HepG2 (cell line): Measurements from ENCODE around the gene GABBR2. TPM values are rescaled to one million over a fixed set of nuclear protein-coding genes. Genes with fewer than 3 reads are reported as not detected.
"Not testable (repeated sequence)": the region's sequence is repeated elsewhere in the genome, so short reads cannot be mapped to it uniquely, and the experiment has no call there.

Source experiments
- ATAC-seq: fragments of 200-7000 bp; cut with Tn5 transposase; 3 replicates; pipeline ENCODE4 v1.9.1; 2020; ENCODE audit warnings: mild to moderate bottlenecking, moderate library complexity
- BruUV-seq: library from RNA; stranded (reverse); fragments of 400-500 nt; replicated peaks from 2 replicates; lab custom pipeline; 2021; lab: Mats Ljungman, UMichigan
- CTCF ChIA-PET: fragments of 300-600 bp; formaldehyde crosslinking; extraction: SDS; loops from one replicate; lab custom pipeline; 2021; ENCODE audit warnings: low total read pairs, inconsistent platforms, low intra/inter-chr PET ratio; lab: Yijun Ruan, JAX
- POLR2A ChIA-PET: fragments of 350-600 bp; sonication (Branson Sonifier 250); formaldehyde crosslinking; loops from one replicate; lab custom pipeline; 2020; ENCODE audit warnings: antibody characterized with exemption, inconsistent platforms; lab: Yijun Ruan, JAX
- DNase-seq: peaks from one replicate; pipeline ENCODE4 v3.0.0-alpha.2; 2015; ENCODE audit warnings: low spot score
- FAIRE-seq: peaks from 3 replicates; lab custom pipeline; 2011; peaks lifted over from hg19 to GRCh38; lab: Jason Lieb, UNC
- H2AFZ ChIP-seq: one replicate; pipeline ENCODE4 v1.6.1; 2011; ENCODE audit warnings: low read length, inconsistent platforms
- H3K27ac ChIP-seq: fragments of 300-600 bp; 3 replicates; pipeline ENCODE4 v1.8.0; 2011; ENCODE audit warnings: mixed run types, mild to moderate bottlenecking, mixed read lengths, low read length, inconsistent platforms; ENCODE audit not compliant: insufficient read depth; ENCODE audit errors: extremely low read length
- H3K27me3 ChIP-seq, 2 experiments: fragments of 200-600 bp in 1 of 2; 2 replicates in 1 of 2; 3 replicates in 1 of 2; pipeline versions ENCODE4 v1.6.0 to v1.8.0; 2011; ENCODE audit warnings: low read length in 2 of 2, mild to moderate bottlenecking in 2 of 2, moderate library complexity in 2 of 2, inconsistent platforms in 1 of 2; ENCODE audit not compliant: insufficient read depth in 2 of 2, control insufficient read depth in 1 of 2
- H3K36me3 ChIP-seq, 2 experiments: fragments of 200-600 bp in 1 of 2; replicated peaks in 1 of 2; 2 replicates in 1 of 2; 3 replicates in 1 of 2; pipeline versions ENCODE4 v1.5.1 to v1.8.0; 2011; ENCODE audit warnings: low read length in 2 of 2, inconsistent platforms in 1 of 2; ENCODE audit not compliant: insufficient read depth in 2 of 2, control insufficient read depth in 1 of 2
- H3K4me1 ChIP-seq: 2 replicates; pipeline ENCODE4 v1.5.1; 2012; ENCODE audit warnings: low read length, inconsistent platforms; ENCODE audit not compliant: insufficient read depth
- H3K4me2 ChIP-seq: 2 replicates; pipeline ENCODE4 v1.6.0; 2011; ENCODE audit warnings: low read depth, low read length, inconsistent platforms
- H3K4me3 ChIP-seq, 3 experiments: fragments of 200-600 bp in 1 of 3; sonication (generic), shearing (Covaris generic) in 1 of 3; replicated peaks in 1 of 3; 2 replicates each; pipeline ENCODE4 v1.5.1; 2011 to 2016; ENCODE audit warnings: low read length in 3 of 3, inconsistent platforms in 2 of 3, low read depth in 2 of 3, mild to moderate bottlenecking in 2 of 3, control low read depth in 1 of 3, mixed read lengths in 1 of 3; ENCODE audit not compliant: insufficient read depth in 1 of 3
- H3K79me2 ChIP-seq: one replicate; pipeline ENCODE4 v1.6.1; 2011; ENCODE audit warnings: low read length, inconsistent platforms; ENCODE audit not compliant: insufficient read depth
- H3K9ac ChIP-seq: 2 replicates; pipeline ENCODE4 v1.6.0; 2011; ENCODE audit warnings: mild to moderate bottlenecking, low read depth, low read length, inconsistent platforms; ENCODE audit not compliant: insufficient read depth
- H3K9me3 ChIP-seq: 2 replicates; pipeline ENCODE4 v1.5.1; 2012; ENCODE audit warnings: mild to moderate bottlenecking, low read length
- H4K20me1 ChIP-seq: 2 replicates; pipeline ENCODE4 v1.6.0; 2011; ENCODE audit warnings: inconsistent platforms, mild to moderate bottlenecking, low read length, moderate library complexity; ENCODE audit not compliant: insufficient read depth
- HHEX ChIP-seq: IDR thresholded peaks from 2 replicates; pipeline ENCODE4 v1.6.1; 2016; ENCODE audit warnings: control low read depth
- NCOA1 ChIP-seq: sonication (generic); formaldehyde crosslinking; IDR thresholded peaks from 2 replicates; pipeline ENCODE4 v1.9.0; 2021; ENCODE audit warnings: missing genetic modification reagents
- NFRKB ChIP-seq: fragments of 450-650 bp; IDR thresholded peaks from 2 replicates; pipeline ENCODE4 v1.6.1; 2017
- NKX3-1 ChIP-seq: sonication (generic); formaldehyde crosslinking; IDR thresholded peaks from 2 replicates; pipeline ENCODE4 v1.5.0; 2020; ENCODE audit warnings: missing genetic modification reagents
- RARG ChIP-seq: sonication (generic); formaldehyde crosslinking; IDR thresholded peaks from 2 replicates; pipeline ENCODE4 v1.4.0; 2020; ENCODE audit warnings: low read depth, mild to moderate bottlenecking, missing genetic modification reagents
- STAG1 ChIP-seq: sonication (generic); formaldehyde crosslinking; IDR thresholded peaks from 2 replicates; pipeline ENCODE4 v1.4.0; 2020; ENCODE audit warnings: missing genetic modification reagents
- ZBTB42 ChIP-seq: sonication (generic); formaldehyde crosslinking; IDR thresholded peaks from 2 replicates; pipeline ENCODE4 v1.5.0; 2020; ENCODE audit warnings: mild to moderate bottlenecking, missing genetic modification reagents
- ZFP36 ChIP-seq: fragments of 150-350 bp; IDR thresholded peaks from 2 replicates; pipeline ENCODE4 v1.6.1; 2018; ENCODE audit warnings: borderline replicate concordance, low read length, low read depth; ENCODE audit not compliant: partially characterized antibody
- ZNF20 ChIP-seq: sonication (generic); formaldehyde crosslinking; IDR thresholded peaks from 2 replicates; pipeline ENCODE4 v1.4.0; 2020; ENCODE audit warnings: mild to moderate bottlenecking, moderate library complexity, missing genetic modification reagents
- ZNF367 ChIP-seq: sonication (generic); formaldehyde crosslinking; IDR thresholded peaks from 2 replicates; pipeline ENCODE4 v1.4.0; 2020; ENCODE audit warnings: missing genetic modification reagents, borderline replicate concordance
- ZNF589 ChIP-seq: sonication (generic); formaldehyde crosslinking; conservative IDR thresholded peaks from 2 replicates; pipeline ENCODE4 v1.8.0; 2022; ENCODE audit warnings: mild to moderate bottlenecking, moderate library complexity, missing genetic modification reagents
- ZNF616 ChIP-seq: sonication (generic); formaldehyde crosslinking; IDR thresholded peaks from 2 replicates; pipeline ENCODE4 v1.5.0; 2020; ENCODE audit warnings: low read depth, mild to moderate bottlenecking, missing genetic modification reagents
- ZNF740 ChIP-seq: sonication (generic); formaldehyde crosslinking; IDR thresholded peaks from 2 replicates; pipeline ENCODE4 v1.4.0; 2020; ENCODE audit warnings: missing genetic modification reagents
- ZNF782 ChIP-seq: sonication (generic); formaldehyde crosslinking; IDR thresholded peaks from 2 replicates; pipeline ENCODE4 v1.4.0; 2020; ENCODE audit warnings: missing genetic modification reagents, mild to moderate bottlenecking, borderline replicate concordance
- WGBS: methylation state at CpG from one replicate; pipeline ENCODE4 v1.1.6; 2017; ENCODE audit warnings: low lambda C conversion rate; 5-methylcytosine and 5-hydroxymethylcytosine counted together
- in situ Hi-C: cut with HindIII; loops from 2 replicates; pipeline ENCODE4 v1.10.0; 2017; ENCODE audit warnings: low pct_unique_long_range_greater_than_20kb; ENCODE audit not compliant: extremely low pct_ligation_motif_present
- intact Hi-C: fragments of 100-400 bp; cut with micrococcal nuclease; formaldehyde crosslinking; loops from one replicate; pipeline ENCODE4 v1.10.0; 2022; ENCODE audit not compliant: unreplicated experiment
- polyA plus RNA-seq, 8 experiments: library from polyadenylated mRNA; depleted of rRNA in 3 of 8; stranded (reverse) in 7 of 8; unstranded in 1 of 8; fragments of >200 nt; fragmentation: Illumina TruSeq in 4 of 8; extraction: Trizol in 4 of 8; gene quantifications; 2 replicates each; pipeline versions ENCODE4 v1.2.1 to v1.2.3, GENCODE V29; 2011 to 2016; ENCODE audit warnings: low read depth in 4 of 8, missing spikeins in 1 of 8, mixed read lengths in 1 of 8; ENCODE audit not compliant: insufficient read depth in 1 of 8
- total RNA-seq, 5 experiments: library from RNA; depleted of rRNA; stranded (reverse); fragments of >200 nt; fragmentation: Illumina TruSeq; extraction: Trizol; gene quantifications; 2 replicates each; pipeline ENCODE4 v1.2.3, GENCODE V29; 2016; ENCODE audit warnings: low read depth in 1 of 5
- TF ChIP-seq, protein P1 (sequence below): sonication (generic); formaldehyde crosslinking; IDR thresholded peaks from 2 replicates; pipeline ENCODE4 v1.4.0; 2020; ENCODE audit warnings: missing genetic modification reagents, low read depth, mild to moderate bottlenecking, borderline replicate concordance
- TF ChIP-seq, protein P2 (sequence below): sonication (generic); formaldehyde crosslinking; IDR thresholded peaks from 2 replicates; pipeline ENCODE4 v1.8.1; 2023; ENCODE audit warnings: missing genetic modification reagents, mild to moderate bottlenecking, borderline replicate concordance

The GABBR2 gene
- total and polyA plus RNA-seq, 2 of the 13 experiments (the other 11 are each of a cell fraction or from before 2014, with no cell fraction given), result 0.02 TPM; not detected in 1

- CTCF ChIA-PET, result no interaction called here
- ATAC-seq, result no peak
- H4K20me1 ChIP-seq, result no peaks in the 10 kb centered on the region; the same call in 1 of the 2 replicates
Observed at GRCh38 chr9:98589102-98589501, 119.6 kb downstream of the GABBR2 start.

GRCh38 chr9:98584853-98585438 lies 123.8 kb downstream of the GABBR2 start:
- H2AFZ ChIP-seq, intact Hi-C loops, H3K9ac ChIP-seq, H3K4me3 ChIP-seq, ATAC-seq, in situ Hi-C loops, H3K79me2 ChIP-seq, H3K36me3 ChIP-seq, H3K27ac ChIP-seq, H3K27me3 ChIP-seq, CTCF ChIA-PET, H3K4me2 ChIP-seq, FAIRE-seq, H3K4me1 ChIP-seq, POLR2A ChIA-PET, DNase-seq, H3K9me3 ChIP-seq, BruUV-seq, H4K20me1 ChIP-seq: not testable (repeated sequence)
- 49% methylated on average over 9 of the region's 10 CpGs for WGBS

More at GRCh38 chr9:98589102-98589501, 119.6 kb downstream of the GABBR2 start:
- FAIRE-seq (no peak), DNase-seq (no peak)
- Histone ChIP-seq H3K9ac (no peak overlapping the region), H3K36me3 (no peaks in the 10 kb centered on the region), H2AFZ (no peak overlapping the region), H3K27me3 (no peaks in the 10 kb centered on the region), H3K4me2 (no peak overlapping the region), H3K4me3 (no peak overlapping the region), H3K9me3 (no peaks in the 10 kb centered on the region), H3K27ac (no peak overlapping the region), H3K79me2 (no peaks in the 10 kb centered on the region), H3K4me1 (no peaks in the 10 kb centered on the region)
- in situ Hi-C loops, result no loop called here
- no TSS peak for BruUV-seq
- intact Hi-C loops, result no loop called here
- POLR2A ChIA-PET, result no interaction called here
- WGBS, result 29% methylated on average over 4 of the region's 4 CpGs
- TF ChIP-seq STAG1 (CRISPR knock-in tag) (no peak), NFRKB (no peak), HHEX (CRISPR knock-in tag) (no peak), ZNF20 (CRISPR knock-in tag) (no peak), RARG (CRISPR knock-in tag) (no peak), ZFP36 (no peak), ZNF740 (no peak), ZBTB42 (CRISPR knock-in tag) (no peak), ZNF782 (CRISPR knock-in tag) (no peak), NKX3-1 (no peak), NCOA1 (CRISPR knock-in tag) (no peak), ZNF367 (CRISPR knock-in tag) (no peak), ZNF589 (CRISPR knock-in tag) (no peak), ZNF616 (CRISPR knock-in tag) (no peak)
- TF ChIP-seq, protein P1, sequence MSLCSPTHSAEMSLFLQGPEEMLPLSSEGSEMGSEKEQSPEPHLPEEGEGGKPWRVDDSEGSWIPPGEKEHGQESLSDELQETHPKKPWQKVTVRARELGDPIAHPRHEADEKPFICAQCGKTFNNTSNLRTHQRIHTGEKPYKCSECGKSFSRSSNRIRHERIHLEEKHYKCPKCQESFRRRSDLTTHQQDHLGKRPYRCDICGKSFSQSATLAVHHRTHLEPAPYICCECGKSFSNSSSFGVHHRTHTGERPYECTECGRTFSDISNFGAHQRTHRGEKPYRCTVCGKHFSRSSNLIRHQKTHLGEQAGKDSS (CRISPR knock-in tag), result no peak
- TF ChIP-seq, protein P2, sequence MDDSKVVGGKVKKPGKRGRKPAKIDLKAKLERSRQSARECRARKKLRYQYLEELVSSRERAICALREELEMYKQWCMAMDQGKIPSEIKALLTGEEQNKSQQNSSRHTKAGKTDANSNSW (CRISPR knock-in tag), result no peak
